K562 (cell line): ENCODE results near the gene GEMIN7. TPM values are rescaled to one million over a fixed set of nuclear protein-coding genes. Genes with fewer than 3 reads are reported as not detected.

Experiments used
- ARID1B ChIP-seq: fragments of 450-650 bp; IDR thresholded peaks from 2 replicates; pipeline ENCODE4 v1.6.1; 2016; ENCODE audit warnings: antibody characterized with exemption, mild to moderate bottlenecking, inconsistent platforms
- BMI1 ChIP-seq: fragments of 150-350 bp; IDR thresholded peaks from 2 replicates; pipeline ENCODE4 v1.6.1; 2014; ENCODE audit warnings: low read length
- CBX3 ChIP-seq, 2 experiments: IDR thresholded peaks; 1 replicate in 1 of 2; 2 replicates in 1 of 2; pipeline ENCODE4 v1.6.1; 2012; ENCODE audit warnings: inconsistent platforms in 2 of 2, low read length in 2 of 2, borderline replicate concordance in 1 of 2, control low read depth in 1 of 2
- E2F8 ChIP-seq: fragments of 450-650 bp; IDR thresholded peaks from 2 replicates; pipeline ENCODE4 v1.7.1; 2018; ENCODE audit warnings: mild to moderate bottlenecking, low read depth; ENCODE audit not compliant: partially characterized antibody
- FOXM1 ChIP-seq, 2 experiments: fragments of 450-650 bp in 1 of 2; sonication (generic) in 1 of 2; formaldehyde crosslinking in 1 of 2; IDR thresholded peaks; 2 replicates each; pipeline versions ENCODE4 v1.6.1 to v1.9.0; 2017 to 2022; ENCODE audit warnings: low read depth in 2 of 2, mild to moderate bottlenecking in 2 of 2, missing genetic modification reagents in 1 of 2, moderate library complexity in 1 of 2
- HCFC1 ChIP-seq: IDR thresholded peaks from 2 replicates; pipeline ENCODE4 v1.6.1; 2012; ENCODE audit warnings: low read depth, low read length, improper control_type of control experiment
- KLF1 ChIP-seq: fragments of 450-650 bp; IDR thresholded peaks from 2 replicates; pipeline ENCODE4 v1.6.1; 2016; ENCODE audit warnings: missing genetic modification characterization, missing compliant biosample characterization
- MAFK ChIP-seq: IDR thresholded peaks from 2 replicates; pipeline ENCODE4 v1.6.1; 2011; ENCODE audit warnings: low read length, improper control_type of control experiment
- MXD1 ChIP-seq: fragments of 250-450 bp; sonication (Bioruptor Pico); IDR thresholded peaks from 2 replicates; pipeline ENCODE4 v1.8.0; 2021; ENCODE audit warnings: borderline replicate concordance, mild to moderate bottlenecking, moderate library complexity; ENCODE audit not compliant: poor library complexity, severe bottlenecking
- POLR2AphosphoS5 ChIP-seq: IDR thresholded peaks from 2 replicates; pipeline ENCODE4 v1.6.1; 2011; ENCODE audit warnings: mild to moderate bottlenecking, low read depth, low read length, moderate library complexity; ENCODE audit not compliant: control insufficient read depth, insufficient read depth
- POLR2G ChIP-seq: fragments of 200-400 bp; formaldehyde crosslinking; IDR thresholded peaks from 2 replicates; pipeline ENCODE4 v1.6.1; 2017; ENCODE audit warnings: low read depth, mild to moderate bottlenecking, antibody characterized with exemption, low read length, moderate library complexity
- SMAD4 ChIP-seq: fragments of 250-450 bp; sonication (Bioruptor Pico); conservative IDR thresholded peaks from 2 replicates; pipeline ENCODE4 v1.8.0; 2021; ENCODE audit warnings: inconsistent platforms, mild to moderate bottlenecking, moderate library complexity
- TGIF2 ChIP-seq: sonication (generic); formaldehyde crosslinking; IDR thresholded peaks from 2 replicates; pipeline ENCODE4 v1.8.1; 2022; ENCODE audit warnings: mild to moderate bottlenecking, missing genetic modification reagents, moderate library complexity
- TRIM24 ChIP-seq, 2 experiments: fragments of 450-650 bp; IDR thresholded peaks; 2 replicates each; pipeline ENCODE4 v1.6.1; 2016
- ZNF239 ChIP-seq: fragments of 250-450 bp; sonication (Bioruptor Pico); IDR thresholded peaks from 2 replicates; pipeline ENCODE4 v1.4.0; 2020; ENCODE audit warnings: mild to moderate bottlenecking
- ZNF609 ChIP-seq: sonication (generic); formaldehyde crosslinking; IDR thresholded peaks from 2 replicates; pipeline ENCODE4 v1.8.1; 2023; ENCODE audit warnings: missing genetic modification reagents, mild to moderate bottlenecking, borderline replicate concordance
- polyA plus RNA-seq, 8 experiments: library from polyadenylated mRNA; depleted of rRNA in 4 of 8; stranded (reverse) in 5 of 8; unstranded in 3 of 8; fragments of >200 nt; fragmentation: Nextera tagmentation in 2 of 8; fragmentation: Illumina TruSeq in 1 of 8; extraction: Ambion mirVana in 2 of 8; extraction: Trizol in 1 of 8; gene quantifications; 2 replicates each; pipeline versions ENCODE4 v1.2.1 to v1.2.3, GENCODE V29; 2011 to 2014; ENCODE audit warnings: inconsistent platforms in 1 of 8, missing spikeins in 1 of 8
- total RNA-seq, 7 experiments: library from RNA; depleted of rRNA in 6 of 7; stranded (reverse); fragments of >200 nt in 6 of 7; fragmentation: Illumina TruSeq in 2 of 7; extraction: Trizol in 2 of 7; gene quantifications; 2 replicates each; pipeline versions ENCODE4 v1.2.1 to v1.2.3, GENCODE V29; 2011 to 2021; ENCODE audit warnings: low replicate concordance in 1 of 7

GEMIN7 gene
- total and polyA plus RNA-seq, 9 of the 15 experiments (the other 6 are each of a cell fraction or from before 2014, with no cell fraction given): 23.1 to 124 (median 54.9) TPM

- TF ChIP-seq E2F8 (peak; percentile 93), FOXM1 (IDR thresholded peaks at IDR 0.05; ENCODE audit: low read depth) (no peak), FOXM1 (CRISPR knock-in tag; IDR thresholded peaks at IDR 0.05; ENCODE audit: low read depth) (0 out of 2 replicates have a peak, but pooled peaks have one; percentile 11), MAFK (no peak), TGIF2 (CRISPR knock-in tag) (peak; percentile 38; the same call in 1 of the 2 replicates), SMAD4 (CRISPR knock-in tag) (peak; percentile 95), ZNF239 (CRISPR knock-in tag) (peak; percentile 17; the same call in 1 of the 2 replicates), POLR2AphosphoS5 (0 out of 2 replicates have a peak, but pooled peaks have one; percentile 24), ARID1B (0 out of 2 replicates have a peak, but pooled peaks have one; percentile 21), CBX3 (IDR thresholded peaks at IDR 0.05; ENCODE audit: borderline replicate concordance in 1 of 2, low read length in 2 of 2) (peak in 1 of 2 experiments; percentile 61; a peak in 1 of 3 replicates), KLF1 (tag) (no peak), ZNF609 (no peak), POLR2G (peak; percentile 90), BMI1 (peak; percentile 27; the same call in 1 of the 2 replicates), HCFC1 (peak; percentile 75), TRIM24 (IDR thresholded peaks at IDR 0.05) (peak in 1 of 2 experiments; percentile 69; a peak in 2 of 4 replicates), MXD1 (CRISPR knock-in tag) (peak; percentile 51)
Observed at GRCh38 chr19:45092747-45093678, 14.0 kb downstream of the GEMIN7 start, which contains the start of gene PPP1R37 (continued).
